Measurements from ENCODE around the gene MBD3L2.
A peak's percentile ranks its signal among the peaks of the same experiment; 100 is the strongest.
"Not testable (repeated sequence)": the region's sequence is repeated elsewhere in the genome, so short reads cannot be mapped to it uniquely, and the experiment has no call there.

The MBD3L2 gene

DNA sequence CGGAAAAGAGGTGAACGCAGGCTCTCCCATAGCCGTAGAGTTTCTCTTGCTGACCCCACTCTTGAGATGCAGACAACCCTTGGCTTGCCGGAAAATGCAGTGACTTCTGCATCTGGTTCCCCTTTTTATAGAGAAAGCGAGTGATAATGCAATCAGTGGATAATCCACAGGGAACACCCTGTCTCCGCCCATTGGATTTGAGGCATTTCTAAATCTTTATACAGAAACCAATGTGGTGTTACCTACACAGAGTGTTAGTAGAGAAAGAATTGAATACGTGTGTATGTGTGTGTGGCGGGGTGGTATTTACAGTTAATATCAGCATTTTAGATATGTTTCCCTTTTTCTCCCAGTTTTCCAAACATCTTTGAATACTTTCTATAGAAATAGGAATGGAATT is 9.5 kb downstream of the MBD3L2 start, which contains the start of gene MBD3L3:
MBD3L3 (minus strand) TSS at position 101 of the 400 bp plus-strand sequence; CDS start at position 30, 71 bp downstream.
- FAIRE-seq, result not testable (repeated sequence)

DNA sequence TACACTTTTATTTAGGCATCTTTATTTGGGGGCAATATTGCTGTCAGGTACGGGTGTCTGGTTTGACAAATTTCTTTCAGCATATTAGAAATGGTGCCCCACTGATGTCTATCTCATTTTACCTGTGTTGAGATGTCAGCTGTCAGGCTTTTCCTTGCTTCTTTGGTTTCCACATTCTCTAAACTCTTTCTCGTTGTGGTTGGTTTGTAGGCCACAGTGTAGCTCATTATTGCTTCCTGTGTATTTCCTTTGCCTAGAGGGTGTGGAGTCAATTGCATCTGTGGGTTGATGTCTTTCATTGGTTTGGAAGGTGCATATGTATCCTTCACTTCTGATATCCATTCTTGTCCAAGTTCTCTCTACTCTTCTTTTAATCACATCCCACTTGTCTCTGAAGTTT is 10.9 kb downstream of the MBD3L2 start:
- not testable (repeated sequence) for DNase-seq (ENCODE audit: low spot score); FAIRE-seq

More for the DNA sequence above, 9.5 kb downstream of the MBD3L2 start, which contains the start of gene MBD3L3:
- not testable (repeated sequence) for DNase-seq (ENCODE audit: low spot score)

DNA sequence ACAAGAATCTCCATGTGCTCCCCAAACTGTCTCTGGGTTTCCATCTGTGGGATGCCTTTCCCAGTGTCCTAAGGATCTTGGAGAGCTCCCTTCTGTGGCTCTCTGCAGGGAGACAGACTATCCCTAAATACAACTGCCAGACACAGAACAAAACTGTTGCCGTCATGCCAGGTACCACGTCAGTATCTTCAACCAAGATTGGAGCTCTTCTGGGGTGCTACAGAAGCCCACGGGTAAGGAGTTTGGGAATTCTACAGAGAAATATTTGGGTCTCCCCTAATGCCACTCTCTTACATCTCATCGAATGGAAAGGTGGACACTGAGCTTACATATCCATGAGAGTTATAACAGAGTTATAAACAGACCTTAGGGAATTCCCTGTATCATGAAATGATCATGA is 14.2 kb downstream of the MBD3L2 start:
- DNase-seq (ENCODE audit: low spot score) (no peak), FAIRE-seq (no peak)

DNA sequence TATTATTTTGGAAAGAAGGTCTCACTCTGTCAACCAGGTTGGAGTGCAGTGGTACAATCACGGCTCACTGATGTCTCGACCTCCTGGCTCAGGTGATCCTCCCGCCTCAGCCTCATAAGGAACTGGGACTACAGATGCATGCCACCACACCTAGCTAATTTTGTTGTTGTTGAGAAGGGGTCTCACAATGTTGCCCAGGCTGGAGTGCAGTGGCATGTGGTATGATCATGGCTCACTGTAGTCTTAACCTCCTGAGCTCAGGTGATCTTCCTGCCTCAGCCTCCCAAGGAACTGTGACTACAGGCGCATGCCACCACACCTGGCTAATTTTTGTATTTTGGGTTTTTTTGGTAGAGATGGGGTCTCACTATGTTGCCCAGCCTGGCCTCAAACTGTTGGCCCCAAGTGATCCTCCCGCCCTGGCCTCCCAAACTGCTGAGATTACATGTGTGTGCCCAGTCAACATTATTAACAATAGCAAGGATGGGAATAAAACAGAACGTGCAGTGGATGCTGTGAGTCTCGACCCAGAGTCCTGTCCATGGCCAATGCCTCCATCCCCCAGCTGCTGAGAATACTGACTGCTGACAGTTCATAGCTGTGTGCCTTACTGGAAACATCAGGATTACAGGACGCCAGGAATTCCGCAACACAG is 14.8 kb downstream of the MBD3L2 start:
- FAIRE-seq, result no peak
- DNase-seq (ENCODE audit: low spot score), result no peak

DNA sequence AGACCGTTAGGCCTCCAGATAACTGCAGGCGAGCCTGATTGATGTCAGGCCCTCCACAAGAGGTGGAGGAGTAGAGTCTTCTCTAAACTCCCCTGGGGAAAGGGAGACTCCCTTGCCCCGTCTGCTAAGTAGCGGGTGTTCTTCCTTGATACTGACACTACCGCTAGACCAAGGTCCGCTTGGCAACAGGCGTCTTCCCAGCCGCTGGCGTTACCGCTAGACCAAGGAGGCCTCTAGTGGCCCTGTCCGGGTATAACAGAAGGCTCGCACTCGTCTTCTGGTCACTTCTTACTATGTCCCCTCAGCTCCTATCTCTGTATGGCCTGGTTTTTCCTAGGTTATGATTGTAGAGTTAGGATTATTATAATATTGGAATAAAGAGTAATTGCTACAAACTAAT is 18.0 kb downstream of the MBD3L2 start:
- DNase-seq (ENCODE audit: low spot score); FAIRE-seq: not testable (repeated sequence)

DNA sequence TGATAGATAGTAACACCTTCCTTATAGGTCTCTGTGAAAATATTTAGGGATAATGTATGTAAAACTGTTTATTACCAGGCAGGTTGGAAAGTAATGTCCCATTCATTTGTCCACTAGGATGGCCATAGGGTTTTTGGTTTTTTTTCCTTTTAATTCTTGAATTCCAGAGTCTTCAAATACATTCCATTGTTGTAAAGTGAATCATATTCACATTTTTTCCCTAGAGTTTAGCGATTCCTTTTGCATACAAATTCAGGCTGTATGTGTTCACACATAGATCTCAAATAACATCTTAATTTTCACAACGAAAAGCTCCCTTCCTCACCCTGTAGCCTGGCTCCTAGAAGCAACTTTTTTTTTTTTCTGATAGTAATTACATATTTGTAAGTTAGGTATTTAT is 18.6 kb downstream of the MBD3L2 start:
- DNase-seq (ENCODE audit: low spot score) (no peak), FAIRE-seq (no peak)

DNA sequence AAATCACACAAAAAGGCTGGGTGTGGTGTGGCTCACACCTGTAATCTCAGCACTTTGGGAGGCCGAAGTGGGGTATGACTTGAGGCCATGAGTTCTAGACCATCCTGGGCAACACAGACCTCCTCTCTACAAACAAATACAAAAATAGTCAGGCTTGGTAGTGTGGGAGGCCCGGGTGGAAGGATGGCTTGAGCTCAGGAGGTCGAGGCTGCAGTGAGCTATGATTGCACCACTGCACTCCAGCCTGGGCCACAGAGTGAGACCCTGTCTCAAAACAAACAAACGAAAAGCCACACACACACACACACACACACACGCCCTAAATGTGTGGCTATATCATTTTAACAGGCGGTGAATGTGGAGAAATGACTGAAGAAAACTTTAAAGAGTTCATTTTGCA is 19.5 kb downstream of the MBD3L2 start:
- no peak for DNase-seq (ENCODE audit: low spot score)
- no peak for FAIRE-seq

DNA sequence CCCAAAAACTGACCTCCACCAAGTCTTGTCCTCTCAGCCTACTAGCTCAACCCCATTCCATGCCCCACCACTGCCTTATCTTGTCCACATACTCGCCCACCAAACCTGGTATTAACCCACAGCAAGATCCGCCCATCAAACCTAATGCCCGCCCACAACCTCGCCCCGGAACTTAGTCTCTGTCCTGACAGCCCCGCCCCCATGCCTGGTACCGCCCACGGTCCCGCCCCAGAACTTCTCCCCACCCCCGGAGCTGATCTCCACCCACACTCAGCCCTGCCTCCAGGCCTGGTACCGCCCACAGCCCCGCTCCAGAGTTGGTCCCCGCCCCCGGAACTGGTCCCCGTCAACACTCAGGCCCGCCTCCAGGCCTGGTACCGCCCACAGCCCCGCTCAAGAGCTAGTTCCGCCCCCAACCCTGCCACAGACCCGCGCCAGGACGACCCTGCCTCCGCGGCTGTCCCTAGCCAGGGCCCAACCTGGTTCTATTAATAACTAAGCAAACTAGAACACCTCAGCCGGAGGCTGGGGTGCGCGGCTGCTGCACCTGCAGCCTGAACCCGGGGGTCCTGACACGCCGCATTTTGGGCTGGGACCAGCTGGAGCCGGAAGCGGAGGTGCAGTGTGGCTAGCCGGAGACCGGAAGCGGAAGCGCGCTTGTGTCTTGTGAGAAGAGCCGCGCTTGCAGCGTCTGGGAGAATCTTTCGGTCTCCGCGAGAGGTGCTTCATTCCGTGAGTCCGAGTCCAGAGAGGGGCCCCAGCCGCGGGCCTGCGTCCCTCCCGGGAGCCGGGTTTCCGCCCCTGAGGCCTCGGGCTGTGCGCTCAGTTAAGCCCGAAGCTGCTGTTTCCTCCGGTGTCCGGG is 20.2 kb downstream of the MBD3L2 start, which contains the start of gene ZNF557:
ZNF557 (plus strand) TSS at position 662 of the 862 bp plus-strand sequence. CDS start 5,372 bp downstream, outside the sequence.
- FAIRE-seq (peak; percentile 40), DNase-seq (ENCODE audit: low spot score) (peak; percentile 84)

DNA sequence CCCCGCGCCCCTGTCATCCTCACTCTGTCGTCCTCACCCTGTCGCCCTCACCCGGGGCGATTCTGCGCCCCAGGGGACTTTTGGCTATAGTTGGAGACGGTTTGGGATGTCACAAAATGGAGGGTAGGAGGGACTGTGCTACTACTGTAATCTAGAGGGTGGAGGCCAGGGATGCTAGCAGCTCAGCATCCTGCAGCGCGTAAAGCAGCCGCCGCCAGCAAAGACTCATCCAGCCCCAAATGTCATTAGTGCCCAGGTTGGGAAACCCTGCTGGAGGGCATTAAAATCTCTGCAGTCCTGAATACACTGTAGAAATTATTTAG is 20.7 kb downstream of the MBD3L2 start:
- no peak for FAIRE-seq
- no peak for DNase-seq (ENCODE audit: low spot score)

DNA sequence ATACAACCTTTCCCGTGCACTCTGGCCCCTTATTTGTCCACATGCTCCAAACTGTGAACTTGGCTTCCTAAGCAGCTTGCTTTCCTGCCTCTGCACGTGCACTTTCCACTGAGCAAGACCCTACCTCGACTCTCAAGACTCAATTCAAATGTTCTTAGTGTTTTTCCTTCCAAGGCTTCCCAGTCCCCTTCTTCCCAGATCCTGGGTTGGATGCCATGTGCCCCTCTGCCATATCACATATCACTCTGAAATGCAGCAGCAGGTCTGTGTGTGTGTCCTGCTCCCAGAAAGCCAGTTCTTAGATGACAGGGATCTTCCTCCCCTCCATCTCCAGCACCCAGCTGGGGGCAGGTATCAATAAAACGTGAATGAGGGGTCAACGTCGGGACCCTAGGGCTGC is 23.4 kb downstream of the MBD3L2 start:
- FAIRE-seq (no peak), DNase-seq (ENCODE audit: low spot score) (no peak)

DNA sequence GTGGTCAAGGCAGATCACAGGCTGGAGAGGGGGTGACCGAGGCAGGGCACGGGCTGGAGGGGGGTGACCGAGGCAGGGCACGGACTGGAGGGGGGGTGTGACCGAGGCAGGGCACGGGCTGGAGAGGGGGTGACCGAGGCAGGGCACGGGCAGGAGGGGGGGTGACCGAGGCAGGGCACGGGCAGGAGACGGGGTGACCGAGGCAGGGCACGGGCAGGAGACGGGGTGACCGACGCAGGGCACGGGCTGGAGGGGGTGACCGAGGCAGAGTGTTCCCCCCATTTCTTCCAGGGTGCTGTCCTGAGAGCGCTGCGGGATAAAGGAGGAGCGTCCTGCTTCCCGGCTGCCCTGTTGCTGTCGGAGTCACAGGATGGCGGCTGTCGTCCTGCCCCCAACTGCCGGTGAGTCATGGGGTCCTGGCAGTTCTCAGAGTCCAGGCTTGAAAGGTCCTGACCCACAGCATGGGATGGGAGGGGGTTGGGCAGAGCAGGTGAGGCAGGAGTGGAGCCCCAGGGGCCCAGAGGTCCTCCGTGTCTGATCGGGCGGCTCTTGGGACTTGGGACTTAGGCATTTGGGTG is 25.7 kb downstream of the MBD3L2 start:
- DNase-seq (ENCODE audit: low spot score), result no peak
- FAIRE-seq, result no peak

DNA sequence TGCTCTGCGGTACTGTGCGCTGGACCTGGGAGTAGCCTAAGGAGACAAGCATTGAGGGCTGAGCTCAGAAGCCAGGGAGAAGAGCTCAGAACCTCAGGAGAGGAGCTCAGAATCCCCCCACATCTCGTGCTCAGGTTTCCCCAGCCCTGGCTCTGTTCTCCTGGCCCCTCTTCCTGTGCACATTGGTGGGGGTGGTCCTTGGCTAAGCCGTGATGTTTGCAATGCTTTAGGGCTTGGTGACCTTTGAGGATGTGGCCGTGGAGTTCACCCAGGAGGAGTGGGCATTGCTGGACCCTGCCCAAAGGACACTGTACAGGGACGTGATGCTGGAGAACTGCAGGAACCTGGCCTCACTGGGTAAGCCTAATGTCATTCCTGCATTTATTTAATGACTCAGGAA is 27.0 kb downstream of the MBD3L2 start:
- FAIRE-seq (no peak), DNase-seq (ENCODE audit: low spot score) (no peak)

DNA sequence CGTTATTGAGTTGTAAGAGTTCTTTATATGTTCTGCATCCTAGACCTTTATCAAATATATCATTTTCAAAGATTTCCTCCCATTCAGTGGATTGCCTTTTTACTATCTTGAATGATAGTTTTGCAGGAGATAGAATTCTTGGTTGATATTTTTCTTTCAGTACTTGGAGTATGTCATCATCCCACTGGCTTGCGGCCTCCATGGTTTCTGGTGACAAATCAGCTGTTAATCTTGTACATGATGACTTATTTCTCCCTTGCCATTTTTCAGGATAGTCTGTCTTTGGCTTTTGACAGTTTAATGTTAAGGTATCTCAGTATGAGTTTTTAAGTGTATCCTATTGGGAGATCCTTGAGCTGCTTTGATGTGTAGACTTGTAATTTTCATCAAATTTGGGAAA is 28.9 kb downstream of the MBD3L2 start:
- FAIRE-seq, result no peak
- no peak for DNase-seq (ENCODE audit: low spot score)

DNA sequence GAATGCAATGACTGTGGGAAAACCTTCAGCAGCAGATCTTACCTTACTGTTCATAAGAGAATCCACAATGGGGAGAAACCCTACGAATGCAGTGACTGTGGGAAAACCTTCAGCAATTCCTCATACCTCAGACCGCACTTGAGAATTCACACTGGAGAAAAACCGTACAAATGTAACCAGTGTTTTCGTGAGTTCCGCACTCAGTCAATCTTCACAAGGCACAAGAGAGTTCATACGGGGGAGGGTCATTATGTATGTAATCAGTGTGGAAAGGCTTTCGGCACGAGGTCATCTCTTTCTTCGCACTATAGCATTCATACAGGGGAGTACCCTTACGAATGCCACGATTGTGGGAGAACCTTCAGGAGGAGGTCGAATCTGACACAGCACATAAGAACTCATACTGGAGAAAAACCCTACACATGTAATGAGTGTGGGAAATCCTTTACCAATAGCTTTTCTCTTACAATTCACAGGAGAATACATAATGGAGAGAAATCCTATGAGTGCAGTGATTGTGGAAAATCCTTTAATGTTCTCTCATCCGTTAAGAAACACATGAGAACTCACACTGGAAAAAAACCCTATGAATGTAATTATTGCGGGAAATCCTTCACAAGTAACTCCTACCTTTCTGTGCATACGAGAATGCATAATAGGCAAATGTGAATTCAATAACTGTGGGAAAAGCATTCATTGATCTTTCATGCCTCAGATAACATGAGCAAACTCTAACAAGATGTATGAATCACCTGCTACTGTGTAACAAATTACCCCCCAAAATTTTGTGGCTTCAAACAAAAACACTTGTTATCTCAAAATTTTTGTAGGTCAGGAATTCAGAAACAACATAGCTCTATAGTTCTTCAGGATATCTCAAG is 34.2 kb downstream of the MBD3L2 start:
- DNase-seq (ENCODE audit: low spot score) (no peak), FAIRE-seq (no peak)

DNA sequence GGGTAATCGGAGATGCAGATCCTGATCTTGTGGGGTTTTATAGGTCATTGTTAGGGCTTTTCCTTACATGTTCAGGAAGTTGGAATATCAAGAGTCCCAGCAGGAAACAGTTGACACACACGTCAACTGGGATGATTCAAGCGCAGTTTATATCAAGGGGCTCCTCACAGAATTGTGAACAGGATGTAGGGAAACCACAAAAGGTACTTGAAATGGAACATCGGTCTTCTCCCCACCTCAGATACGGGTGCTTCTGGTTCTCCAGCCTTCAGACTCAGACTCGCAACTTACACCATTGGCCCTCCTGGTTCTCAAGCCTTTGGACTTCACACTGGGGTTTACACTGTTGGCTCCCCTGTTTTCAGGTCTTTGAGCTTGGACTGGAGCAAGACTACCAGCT is 39.9 kb downstream of the MBD3L2 start:
- FAIRE-seq, result no peak
- no peak for DNase-seq (ENCODE audit: low spot score)

DNA sequence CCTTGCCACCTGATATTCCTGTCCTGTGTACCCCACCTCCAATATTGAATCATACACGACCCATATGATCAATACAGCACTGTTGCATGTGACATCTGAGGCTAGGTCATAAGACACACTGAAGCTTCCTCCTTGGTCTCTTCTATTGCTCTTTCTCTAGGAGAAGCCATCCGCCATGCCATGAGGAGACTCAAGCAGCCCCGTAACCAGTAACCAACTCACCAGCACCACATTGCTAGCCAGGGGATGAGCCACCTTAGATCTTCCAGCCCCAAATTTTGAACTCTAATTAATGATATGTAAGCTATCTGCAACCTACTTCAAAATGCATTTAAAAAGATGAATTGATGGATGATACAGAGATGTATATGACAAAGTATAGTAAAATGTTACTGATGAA is 49.0 kb downstream of the MBD3L2 start:
- no peak for FAIRE-seq
- no peak for DNase-seq (ENCODE audit: low spot score)

DNA sequence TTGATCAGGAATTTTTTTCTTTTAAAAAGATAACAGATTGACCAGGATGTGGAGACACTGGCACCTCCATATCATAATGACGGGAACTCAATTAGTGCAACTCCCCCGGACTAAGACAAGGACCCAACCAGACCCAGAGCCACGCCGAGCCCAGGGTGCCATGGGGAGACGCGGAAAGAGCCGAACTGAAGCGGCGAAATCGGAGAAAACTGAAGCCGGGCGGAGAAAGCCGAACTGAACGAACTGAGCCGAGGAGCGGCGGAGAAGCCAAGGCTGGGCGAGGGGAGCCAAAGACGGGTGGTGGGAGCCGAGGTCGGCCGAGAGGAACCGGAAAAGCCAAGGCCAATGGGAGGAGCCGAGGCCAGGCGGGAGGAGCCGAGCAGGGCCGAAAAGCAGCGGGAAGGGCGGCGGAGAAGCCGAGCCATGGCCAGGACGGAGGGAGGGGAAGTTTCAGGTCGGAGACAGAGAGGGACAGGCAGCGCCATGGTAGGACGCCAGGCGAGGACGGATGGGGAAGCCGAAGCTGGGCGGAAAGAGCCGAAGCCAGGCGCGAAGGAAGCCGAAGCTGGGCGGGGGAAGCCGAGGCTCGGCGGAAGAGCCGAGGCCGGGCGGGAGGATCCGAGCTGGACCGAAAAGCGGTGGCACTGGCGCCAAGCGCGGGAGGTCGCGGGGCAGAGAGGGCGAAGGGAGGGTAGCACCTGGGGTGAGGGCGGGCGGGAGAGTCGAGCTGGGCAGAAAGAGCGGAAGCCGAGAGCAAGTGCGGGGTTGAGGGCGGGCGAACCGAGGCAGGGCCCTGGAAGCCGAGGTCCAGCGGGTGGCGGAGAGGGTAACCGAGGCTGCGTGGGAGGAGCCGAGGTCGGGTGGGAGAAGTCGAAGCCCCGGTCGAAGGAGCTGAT is 49.8 kb downstream of the MBD3L2 start:
- FAIRE-seq (no peak), DNase-seq (ENCODE audit: low spot score) (peak; percentile 69)

DNA sequence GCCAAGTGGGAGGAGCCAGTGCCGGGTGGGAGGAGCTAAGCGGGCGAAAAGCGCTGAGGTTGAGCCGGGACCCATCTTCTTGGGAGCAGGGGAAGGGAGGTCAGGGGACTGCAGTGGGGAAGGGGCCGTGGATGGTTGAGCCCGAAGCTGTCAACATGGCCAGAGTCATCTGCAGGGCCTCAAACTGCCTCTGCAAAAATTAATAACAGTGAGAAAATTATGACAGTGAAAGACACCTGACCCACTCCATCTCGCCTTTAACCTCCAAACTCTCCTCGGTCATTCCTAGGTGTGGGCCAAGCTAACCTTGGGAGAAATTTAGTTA is 50.4 kb downstream of the MBD3L2 start:
- FAIRE-seq, result no peak
- no peak for DNase-seq (ENCODE audit: low spot score)

Data from RCC 7860 (cell line).